HL-60 (cell line): ENCODE results near the gene DCHS2.

ENCODE experiments used
- DNase-seq, 2 experiments: peaks; one replicate each; pipeline ENCODE4 v3.0.0-alpha.2; 2010 to 2020; ENCODE audit warnings: low read depth in 1 of 2, low spot score in 1 of 2
- H3K27ac ChIP-seq: fragments of 250-450 bp; sonication (Bioruptor Pico); replicated peaks from 2 replicates; pipeline ENCODE4 v1.5.1; 2020; ENCODE audit warnings: mild to moderate bottlenecking, moderate library complexity
- H3K27me3 ChIP-seq: fragments of 250-450 bp; sonication (Bioruptor Pico); 2 replicates; pipeline ENCODE4 v1.5.1; 2021; ENCODE audit warnings: mild to moderate bottlenecking, moderate library complexity; ENCODE audit not compliant: insufficient read depth, poor library complexity, severe bottlenecking
- H3K4me3 ChIP-seq: replicated peaks from 2 replicates; pipeline ENCODE4 v1.5.1; 2011; ENCODE audit warnings: mild to moderate bottlenecking, control low read depth, low read length; ENCODE audit not compliant: insufficient read depth
- GABPA ChIP-seq: IDR thresholded peaks from 2 replicates; pipeline ENCODE4 v1.6.1; 2012; ENCODE audit warnings: low read depth
- POLR2AphosphoS5 ChIP-seq: IDR thresholded peaks from 2 replicates; pipeline ENCODE4 v1.6.1; 2012; ENCODE audit warnings: low read depth
- SPI1 ChIP-seq: IDR thresholded peaks from 2 replicates; pipeline ENCODE4 v1.6.1; 2012; ENCODE audit warnings: low read depth, mild to moderate bottlenecking, borderline replicate concordance
- TF ChIP-seq, protein P1 (sequence below): IDR thresholded peaks from one replicate; pipeline ENCODE4 v1.5.1; 2011; ENCODE audit warnings: low read length, control low read depth, inconsistent platforms; ENCODE audit not compliant: insufficient read depth
- TF ChIP-seq, protein P2 (sequence below): IDR thresholded peaks from 2 replicates; pipeline ENCODE4 v1.6.1; 2012; ENCODE audit warnings: low read depth; ENCODE audit not compliant: insufficient replicate concordance

DCHS2 gene

DNA sequence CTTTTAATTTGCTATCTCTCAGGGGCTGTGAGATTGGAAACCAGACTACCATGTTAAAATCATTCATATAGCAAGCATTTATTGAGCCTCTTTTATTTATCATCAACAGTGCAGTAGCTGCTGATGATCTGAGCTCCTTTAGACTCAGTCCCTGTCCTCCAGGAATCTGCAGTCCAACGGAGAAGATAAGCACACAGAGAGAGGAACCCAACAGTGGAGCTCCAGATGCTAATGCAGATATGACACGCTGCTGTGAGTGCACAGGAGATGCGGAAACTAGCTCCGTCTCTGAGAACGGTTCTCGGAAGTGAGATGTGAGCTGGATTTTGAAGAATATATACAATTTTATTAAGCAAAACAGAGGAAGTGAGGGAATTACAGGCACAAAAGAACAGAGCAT is 35.4 kb downstream of the DCHS2 start:
- TF ChIP-seq GABPA (no peak), POLR2AphosphoS5 (no peak), SPI1 (no peak)
- TF ChIP-seq, protein P1, sequence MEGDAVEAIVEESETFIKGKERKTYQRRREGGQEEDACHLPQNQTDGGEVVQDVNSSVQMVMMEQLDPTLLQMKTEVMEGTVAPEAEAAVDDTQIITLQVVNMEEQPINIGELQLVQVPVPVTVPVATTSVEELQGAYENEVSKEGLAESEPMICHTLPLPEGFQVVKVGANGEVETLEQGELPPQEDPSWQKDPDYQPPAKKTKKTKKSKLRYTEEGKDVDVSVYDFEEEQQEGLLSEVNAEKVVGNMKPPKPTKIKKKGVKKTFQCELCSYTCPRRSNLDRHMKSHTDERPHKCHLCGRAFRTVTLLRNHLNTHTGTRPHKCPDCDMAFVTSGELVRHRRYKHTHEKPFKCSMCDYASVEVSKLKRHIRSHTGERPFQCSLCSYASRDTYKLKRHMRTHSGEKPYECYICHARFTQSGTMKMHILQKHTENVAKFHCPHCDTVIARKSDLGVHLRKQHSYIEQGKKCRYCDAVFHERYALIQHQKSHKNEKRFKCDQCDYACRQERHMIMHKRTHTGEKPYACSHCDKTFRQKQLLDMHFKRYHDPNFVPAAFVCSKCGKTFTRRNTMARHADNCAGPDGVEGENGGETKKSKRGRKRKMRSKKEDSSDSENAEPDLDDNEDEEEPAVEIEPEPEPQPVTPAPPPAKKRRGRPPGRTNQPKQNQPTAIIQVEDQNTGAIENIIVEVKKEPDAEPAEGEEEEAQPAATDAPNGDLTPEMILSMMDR, result no peak
- TF ChIP-seq, protein P2, sequence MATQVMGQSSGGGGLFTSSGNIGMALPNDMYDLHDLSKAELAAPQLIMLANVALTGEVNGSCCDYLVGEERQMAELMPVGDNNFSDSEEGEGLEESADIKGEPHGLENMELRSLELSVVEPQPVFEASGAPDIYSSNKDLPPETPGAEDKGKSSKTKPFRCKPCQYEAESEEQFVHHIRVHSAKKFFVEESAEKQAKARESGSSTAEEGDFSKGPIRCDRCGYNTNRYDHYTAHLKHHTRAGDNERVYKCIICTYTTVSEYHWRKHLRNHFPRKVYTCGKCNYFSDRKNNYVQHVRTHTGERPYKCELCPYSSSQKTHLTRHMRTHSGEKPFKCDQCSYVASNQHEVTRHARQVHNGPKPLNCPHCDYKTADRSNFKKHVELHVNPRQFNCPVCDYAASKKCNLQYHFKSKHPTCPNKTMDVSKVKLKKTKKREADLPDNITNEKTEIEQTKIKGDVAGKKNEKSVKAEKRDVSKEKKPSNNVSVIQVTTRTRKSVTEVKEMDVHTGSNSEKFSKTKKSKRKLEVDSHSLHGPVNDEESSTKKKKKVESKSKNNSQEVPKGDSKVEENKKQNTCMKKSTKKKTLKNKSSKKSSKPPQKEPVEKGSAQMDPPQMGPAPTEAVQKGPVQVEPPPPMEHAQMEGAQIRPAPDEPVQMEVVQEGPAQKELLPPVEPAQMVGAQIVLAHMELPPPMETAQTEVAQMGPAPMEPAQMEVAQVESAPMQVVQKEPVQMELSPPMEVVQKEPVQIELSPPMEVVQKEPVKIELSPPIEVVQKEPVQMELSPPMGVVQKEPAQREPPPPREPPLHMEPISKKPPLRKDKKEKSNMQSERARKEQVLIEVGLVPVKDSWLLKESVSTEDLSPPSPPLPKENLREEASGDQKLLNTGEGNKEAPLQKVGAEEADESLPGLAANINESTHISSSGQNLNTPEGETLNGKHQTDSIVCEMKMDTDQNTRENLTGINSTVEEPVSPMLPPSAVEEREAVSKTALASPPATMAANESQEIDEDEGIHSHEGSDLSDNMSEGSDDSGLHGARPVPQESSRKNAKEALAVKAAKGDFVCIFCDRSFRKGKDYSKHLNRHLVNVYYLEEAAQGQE, result no peak
- Histone ChIP-seq H3K4me3 (no peak overlapping the region), H3K27me3 (peaks cover 2% of the 10 kb centered on the region), H3K27ac (no peak overlapping the region)
- no peak for DNase-seq

DNA sequence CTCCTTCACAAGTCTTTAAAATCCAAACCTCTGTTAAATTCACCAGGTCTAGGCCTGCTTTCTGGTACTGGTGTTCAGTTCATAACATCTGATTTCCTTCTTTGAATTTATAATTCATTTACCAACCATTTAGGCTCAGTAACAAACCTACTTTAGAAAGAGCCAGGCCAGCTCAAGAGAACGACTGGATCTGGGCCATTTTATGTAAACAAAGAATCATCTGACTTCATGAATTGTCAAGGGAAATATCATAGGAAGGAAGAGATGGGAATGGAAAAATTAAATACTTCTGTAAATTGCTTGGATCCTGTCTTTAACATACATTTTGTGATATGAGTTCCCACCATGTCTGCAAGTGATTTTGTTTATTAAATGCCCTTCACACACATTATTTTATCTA is 36.5 kb downstream of the DCHS2 start:
- peaks cover 2% of the 10 kb centered on the region for H3K27me3 ChIP-seq
- H3K4me3 ChIP-seq, result no peak overlapping the region
- TF ChIP-seq, protein P1, result no peak
- TF ChIP-seq, protein P2, result no peak
- TF ChIP-seq SPI1, result no peak
- no peak overlapping the region for H3K27ac ChIP-seq
- DNase-seq, result no peak

GRCh38 chr4:154454710-154455109 is 36.9 kb downstream of the DCHS2 start:
- no peak for DNase-seq
- no peak overlapping the region for H3K27ac ChIP-seq
- peaks cover 2% of the 10 kb centered on the region for H3K27me3 ChIP-seq
- TF ChIP-seq POLR2AphosphoS5 (no peak), GABPA (no peak), SPI1 (no peak)
- TF ChIP-seq, protein P2, result no peak
- TF ChIP-seq, protein P1, result no peak
- H3K4me3 ChIP-seq, result no peak overlapping the region
